SU-DHL-6 (cell line): ENCODE measurements around the gene SYNDIG1.

Experiments
- EZH2phosphoT487 ChIP-seq: fragments of 200-600 bp; sonication (generic), shearing (Covaris generic); conservative IDR thresholded peaks from 2 replicates; pipeline ENCODE4 v1.6.1; 2018; ENCODE audit warnings: mild to moderate bottlenecking, antibody characterized with exemption, low read length, moderate library complexity, mixed read lengths
- TF ChIP-seq, protein P1 (sequence below): fragments of 200-600 bp; sonication (generic); IDR thresholded peaks from one replicate; pipeline ENCODE4 v1.5.1; 2017; ENCODE audit warnings: antibody characterized with exemption, mild to moderate bottlenecking, low read length, moderate library complexity; ENCODE audit not compliant: insufficient read depth, poor library complexity, severe bottlenecking

DNA sequence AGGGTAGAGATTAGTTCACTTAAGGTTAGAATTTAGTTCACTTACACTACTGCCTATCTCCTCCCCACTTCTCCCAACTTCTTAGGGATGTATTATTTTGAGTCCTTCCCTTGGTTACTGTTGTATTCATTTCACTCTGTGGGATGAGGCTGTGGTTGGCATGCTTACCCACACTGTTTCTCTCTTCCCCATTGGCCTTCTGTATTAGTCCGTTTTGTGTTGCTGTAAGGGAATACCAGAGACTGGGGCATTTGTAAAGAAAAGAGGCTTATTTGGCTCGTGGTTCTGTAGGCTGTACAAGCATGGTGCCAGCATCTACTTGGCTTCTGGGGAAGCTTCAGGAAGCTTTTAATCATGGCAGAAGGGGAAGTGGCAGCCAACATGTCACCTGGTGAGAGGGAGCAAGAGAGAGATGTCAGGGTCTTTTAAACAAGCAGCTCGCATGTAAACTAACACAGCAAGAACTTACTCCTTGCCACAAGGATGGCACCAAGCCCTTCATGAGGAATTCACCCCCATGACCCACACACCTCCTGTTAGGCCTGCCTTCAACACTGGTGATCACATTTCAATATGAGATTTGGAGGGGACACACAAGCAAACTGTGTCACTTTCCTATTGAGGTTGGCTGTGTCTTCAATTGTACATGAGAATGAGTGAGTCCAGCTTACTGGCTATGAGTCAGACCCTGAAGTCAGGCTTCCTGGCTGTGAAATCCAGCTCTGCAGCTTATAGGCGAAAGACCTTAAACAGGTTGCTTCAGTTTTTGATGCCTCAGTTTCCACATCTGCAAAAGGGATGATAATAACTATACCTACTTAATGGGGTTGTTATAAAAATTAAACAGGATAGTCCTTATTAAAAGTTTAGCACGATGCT lies 53.3 kb downstream of the SYNDIG1 start:
- TF ChIP-seq, protein P1, sequence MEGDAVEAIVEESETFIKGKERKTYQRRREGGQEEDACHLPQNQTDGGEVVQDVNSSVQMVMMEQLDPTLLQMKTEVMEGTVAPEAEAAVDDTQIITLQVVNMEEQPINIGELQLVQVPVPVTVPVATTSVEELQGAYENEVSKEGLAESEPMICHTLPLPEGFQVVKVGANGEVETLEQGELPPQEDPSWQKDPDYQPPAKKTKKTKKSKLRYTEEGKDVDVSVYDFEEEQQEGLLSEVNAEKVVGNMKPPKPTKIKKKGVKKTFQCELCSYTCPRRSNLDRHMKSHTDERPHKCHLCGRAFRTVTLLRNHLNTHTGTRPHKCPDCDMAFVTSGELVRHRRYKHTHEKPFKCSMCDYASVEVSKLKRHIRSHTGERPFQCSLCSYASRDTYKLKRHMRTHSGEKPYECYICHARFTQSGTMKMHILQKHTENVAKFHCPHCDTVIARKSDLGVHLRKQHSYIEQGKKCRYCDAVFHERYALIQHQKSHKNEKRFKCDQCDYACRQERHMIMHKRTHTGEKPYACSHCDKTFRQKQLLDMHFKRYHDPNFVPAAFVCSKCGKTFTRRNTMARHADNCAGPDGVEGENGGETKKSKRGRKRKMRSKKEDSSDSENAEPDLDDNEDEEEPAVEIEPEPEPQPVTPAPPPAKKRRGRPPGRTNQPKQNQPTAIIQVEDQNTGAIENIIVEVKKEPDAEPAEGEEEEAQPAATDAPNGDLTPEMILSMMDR, result no peak
- no peak for TF ChIP-seq EZH2phosphoT487
